ENCODE data around the gene MTRFR. TPM values are rescaled to one million over a fixed set of nuclear protein-coding genes. Genes with fewer than 3 reads are reported as not detected.
A peak's percentile ranks its signal among the peaks of the same experiment; 100 is the strongest.

MTRFR gene
- total RNA-seq, 1 donor from 2014 or later: 12.7 TPM

DNA sequence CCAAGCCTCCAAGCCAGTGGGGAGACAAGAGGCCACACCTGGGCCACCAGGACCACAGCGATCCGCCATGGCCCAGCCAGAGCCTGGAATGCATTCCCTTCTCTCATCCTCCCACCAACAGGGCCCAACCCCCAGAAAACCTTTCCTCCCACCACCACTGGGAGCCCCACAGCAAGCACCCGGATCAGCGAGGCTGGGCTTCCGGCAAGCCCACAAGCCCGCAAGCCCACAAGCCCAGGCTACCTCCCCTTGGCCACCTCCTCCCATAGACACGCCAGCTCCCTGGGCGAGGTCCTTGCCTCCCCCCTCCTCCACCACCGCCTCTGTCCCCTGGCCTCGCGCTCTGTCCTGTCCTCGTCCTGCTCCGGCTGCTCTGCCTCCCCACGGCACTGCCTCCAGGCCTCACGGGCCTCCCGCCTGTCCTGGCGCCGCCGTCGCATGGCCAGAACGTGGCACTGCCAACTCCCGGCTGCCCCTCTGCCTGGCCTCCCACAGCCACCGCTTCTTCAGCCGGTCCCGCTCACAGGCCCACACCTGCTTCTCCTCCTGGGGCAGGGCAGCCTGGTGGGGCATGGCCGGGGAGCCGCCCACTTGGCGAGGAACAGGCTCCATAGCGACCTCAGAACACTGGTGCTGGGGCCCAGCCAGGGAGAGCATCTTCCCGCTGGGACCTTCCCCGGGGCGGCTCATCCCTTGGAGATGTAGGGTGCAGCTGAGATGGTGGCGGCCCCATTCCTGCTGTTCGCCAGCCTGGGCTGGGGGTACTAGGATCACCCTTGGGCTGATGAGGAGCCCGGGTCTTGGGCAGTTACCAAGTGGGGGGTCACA, 32.8 kb downstream of the MTRFR start:
- TF ChIP-seq, protein P1, sequence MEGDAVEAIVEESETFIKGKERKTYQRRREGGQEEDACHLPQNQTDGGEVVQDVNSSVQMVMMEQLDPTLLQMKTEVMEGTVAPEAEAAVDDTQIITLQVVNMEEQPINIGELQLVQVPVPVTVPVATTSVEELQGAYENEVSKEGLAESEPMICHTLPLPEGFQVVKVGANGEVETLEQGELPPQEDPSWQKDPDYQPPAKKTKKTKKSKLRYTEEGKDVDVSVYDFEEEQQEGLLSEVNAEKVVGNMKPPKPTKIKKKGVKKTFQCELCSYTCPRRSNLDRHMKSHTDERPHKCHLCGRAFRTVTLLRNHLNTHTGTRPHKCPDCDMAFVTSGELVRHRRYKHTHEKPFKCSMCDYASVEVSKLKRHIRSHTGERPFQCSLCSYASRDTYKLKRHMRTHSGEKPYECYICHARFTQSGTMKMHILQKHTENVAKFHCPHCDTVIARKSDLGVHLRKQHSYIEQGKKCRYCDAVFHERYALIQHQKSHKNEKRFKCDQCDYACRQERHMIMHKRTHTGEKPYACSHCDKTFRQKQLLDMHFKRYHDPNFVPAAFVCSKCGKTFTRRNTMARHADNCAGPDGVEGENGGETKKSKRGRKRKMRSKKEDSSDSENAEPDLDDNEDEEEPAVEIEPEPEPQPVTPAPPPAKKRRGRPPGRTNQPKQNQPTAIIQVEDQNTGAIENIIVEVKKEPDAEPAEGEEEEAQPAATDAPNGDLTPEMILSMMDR (IDR thresholded peaks at IDR 0.05): no peak
- no peaks in the 10 kb centered on the region for H3K27me3 ChIP-seq (ENCODE audit: low read depth)
- no peaks in the 10 kb centered on the region for H3K9me3 ChIP-seq
- H3K4me1 ChIP-seq: peaks cover 29% of the 10 kb centered on the region
- H3K4me3 ChIP-seq: no peak overlapping the region
- peak; percentile 39 for DNase-seq
- intact Hi-C loops (cut with DNase I): no loop called here
- H3K27ac ChIP-seq: no peak overlapping the region
- H3K36me3 ChIP-seq: peaks cover 53% of the 10 kb centered on the region
- no peak for ATAC-seq

DNA sequence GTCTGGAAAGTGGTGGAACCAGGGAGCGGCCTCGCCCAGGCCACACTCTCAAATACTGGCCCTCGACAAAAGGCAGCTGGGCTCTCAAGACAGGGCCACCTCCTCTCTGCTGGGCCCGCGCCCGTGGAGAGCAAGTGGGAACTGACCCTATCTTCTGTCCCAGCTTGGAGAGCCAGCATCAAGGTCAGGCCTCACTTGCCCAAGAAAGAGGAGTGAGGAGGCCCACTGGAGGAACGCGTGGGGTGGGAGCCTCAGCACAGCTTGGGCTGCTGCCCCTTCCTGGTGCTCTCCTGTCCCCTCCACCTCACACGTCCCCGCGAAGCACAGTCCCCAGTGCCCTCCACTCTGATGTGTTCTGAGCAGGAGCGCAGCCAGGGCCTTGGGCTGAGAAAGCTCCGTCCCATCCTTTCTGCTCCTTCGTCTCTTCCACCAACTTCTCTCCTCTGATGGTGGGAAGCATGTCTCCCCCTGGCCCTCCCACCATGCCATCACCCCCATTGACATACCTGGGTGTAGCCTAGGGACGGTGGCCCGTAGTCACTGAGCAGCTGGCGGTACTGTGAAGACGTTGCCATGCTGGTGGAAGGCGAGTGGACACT, 33.5 kb downstream of the MTRFR start:
- Histone ChIP-seq H3K27ac (no peak overlapping the region), H3K9me3 (no peaks in the 10 kb centered on the region), H3K4me1 (peaks cover 29% of the 10 kb centered on the region), H3K4me3 (no peak overlapping the region), H3K36me3 (peaks cover 46% of the 10 kb centered on the region), H3K27me3 (ENCODE audit: low read depth) (no peaks in the 10 kb centered on the region)
- DNase-seq (no peak), ATAC-seq (no peak)
- TF ChIP-seq, protein P1 (IDR thresholded peaks at IDR 0.05): no peak
- intact Hi-C loops (cut with DNase I): no loop called here

DNA sequence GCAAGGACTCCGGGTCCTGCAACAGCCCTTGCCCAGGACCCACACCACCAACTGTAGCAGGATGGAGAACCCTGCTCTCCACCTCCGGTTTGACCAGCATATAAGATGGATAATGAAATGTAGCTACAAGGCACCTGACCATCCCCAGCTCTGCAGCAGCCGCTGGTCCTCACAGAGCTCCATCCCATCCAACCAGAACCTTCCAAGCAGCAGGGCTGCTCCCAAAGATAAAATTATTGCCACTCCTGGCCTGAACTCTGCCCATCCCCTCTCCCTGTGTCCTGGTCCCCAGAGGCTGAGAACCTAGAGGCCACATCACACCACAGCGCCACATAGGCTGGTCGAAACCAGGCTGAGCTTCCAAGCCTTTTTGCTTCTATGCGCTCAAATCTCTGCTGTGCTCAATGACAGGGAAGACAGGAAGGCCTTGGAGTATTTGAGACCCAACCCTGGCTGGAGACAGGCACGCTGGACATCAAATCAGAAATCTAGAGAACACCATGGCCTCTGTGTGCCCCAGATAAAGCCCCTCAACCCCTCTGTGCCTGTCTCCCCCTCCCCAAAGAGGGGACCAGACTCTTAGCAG, 34.2 kb downstream of the MTRFR start:
- Histone ChIP-seq H3K36me3 (peaks cover 40% of the 10 kb centered on the region), H3K4me1 (peaks cover 34% of the 10 kb centered on the region), H3K27ac (peak overlapping the region; percentile 76), H3K4me3 (no peak overlapping the region), H3K9me3 (no peaks in the 10 kb centered on the region), H3K27me3 (ENCODE audit: low read depth) (no peaks in the 10 kb centered on the region)
- DNase-seq (no peak), ATAC-seq (no peak)
- TF ChIP-seq, protein P1 (IDR thresholded peaks at IDR 0.05): no peak
- intact Hi-C loops (cut with DNase I): no loop called here

DNA sequence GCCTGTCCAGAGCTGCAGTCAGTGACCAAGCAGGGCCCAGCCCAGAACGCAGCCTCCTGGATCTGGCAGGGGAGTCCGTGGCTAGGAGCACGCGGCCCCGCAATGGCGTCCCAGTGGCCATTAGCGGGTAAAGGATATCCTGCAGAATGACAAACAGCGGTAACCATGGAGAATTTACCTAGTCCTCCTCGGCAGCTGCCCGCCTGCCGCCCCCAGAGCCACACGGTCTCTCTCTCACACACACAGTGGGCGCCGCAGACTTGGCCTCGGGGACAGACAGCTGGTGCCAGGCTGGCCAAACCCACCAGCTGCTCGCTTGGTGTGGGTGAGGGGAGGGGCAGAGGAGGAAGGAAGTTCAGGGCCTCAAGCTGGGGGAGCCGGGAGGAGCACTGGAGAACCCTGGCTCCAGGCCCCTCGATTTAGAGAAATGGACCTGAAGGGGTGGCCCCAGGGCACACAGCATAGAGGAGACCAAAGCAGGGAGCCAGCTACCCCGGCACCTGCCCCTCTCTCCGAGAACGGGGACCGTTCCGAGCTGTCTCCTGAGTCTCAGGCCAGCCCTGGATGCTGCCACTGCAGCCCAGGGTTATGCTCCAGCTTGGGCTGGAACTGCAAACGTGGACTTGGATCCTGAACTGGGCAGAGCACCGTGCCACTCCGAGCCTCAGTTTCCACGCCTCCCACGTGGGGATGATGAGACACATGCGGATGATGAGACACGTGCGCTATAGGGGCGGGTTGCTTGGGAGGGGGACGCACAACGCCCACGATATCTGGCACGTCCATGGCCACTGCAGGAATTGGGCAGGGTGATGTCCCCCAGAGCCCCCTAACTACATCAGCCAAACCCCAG, 35.0 kb downstream of the MTRFR start:
- peak; percentile 64 for DNase-seq

More for the DNA sequence above, 35.0 kb downstream of the MTRFR start:
- Histone ChIP-seq H3K27ac (peak overlapping the region; percentile 76), H3K36me3 (peaks cover 32% of the 10 kb centered on the region), H3K9me3 (no peaks in the 10 kb centered on the region), H3K4me1 (peaks cover 35% of the 10 kb centered on the region), H3K27me3 (ENCODE audit: low read depth) (no peaks in the 10 kb centered on the region), H3K4me3 (peak overlapping the region; percentile 77)
- intact Hi-C loops (cut with DNase I): no loop called here
- ATAC-seq: peak in 1 of 2 donors; percentile 17
- TF ChIP-seq, protein P1 (IDR thresholded peaks at IDR 0.05): no peak
